HUES48 (cell line): ENCODE data around the gene IGFL1.
"Not testable (repeated sequence)": the region's sequence is repeated elsewhere in the genome, so short reads cannot be mapped to it uniquely, and the experiment has no call there.

Experiments used
- H3K27ac ChIP-seq: one replicate; pipeline ENCODE4 v1.7.0; 2013; ENCODE audit warnings: low read depth, low read length, inconsistent platforms
- H3K27me3 ChIP-seq: 2 replicates; pipeline ENCODE4 v1.6.1; 2013; ENCODE audit warnings: mild to moderate bottlenecking, low read length; ENCODE audit not compliant: control insufficient read depth, insufficient read depth
- H3K36me3 ChIP-seq: 2 replicates; pipeline ENCODE4 v1.6.1; 2013; ENCODE audit warnings: low read length; ENCODE audit not compliant: control insufficient read depth, insufficient read depth
- H3K4me1 ChIP-seq: 2 replicates; pipeline ENCODE4 v1.6.1; 2013; ENCODE audit warnings: mild to moderate bottlenecking, low read length; ENCODE audit not compliant: control insufficient read depth, insufficient read depth
- H3K4me3 ChIP-seq: 2 replicates; pipeline ENCODE4 v1.5.1; 2013; ENCODE audit warnings: mild to moderate bottlenecking, low read depth, low read length
- H3K9ac ChIP-seq: 2 replicates; pipeline ENCODE4 v1.6.1; 2013; ENCODE audit warnings: mild to moderate bottlenecking, low read depth, low read length, moderate library complexity
- H3K9me3 ChIP-seq: 2 replicates; pipeline ENCODE4 v1.6.1; 2013; ENCODE audit warnings: low read length; ENCODE audit not compliant: control insufficient read depth, insufficient read depth

IGFL1 gene

DNA sequence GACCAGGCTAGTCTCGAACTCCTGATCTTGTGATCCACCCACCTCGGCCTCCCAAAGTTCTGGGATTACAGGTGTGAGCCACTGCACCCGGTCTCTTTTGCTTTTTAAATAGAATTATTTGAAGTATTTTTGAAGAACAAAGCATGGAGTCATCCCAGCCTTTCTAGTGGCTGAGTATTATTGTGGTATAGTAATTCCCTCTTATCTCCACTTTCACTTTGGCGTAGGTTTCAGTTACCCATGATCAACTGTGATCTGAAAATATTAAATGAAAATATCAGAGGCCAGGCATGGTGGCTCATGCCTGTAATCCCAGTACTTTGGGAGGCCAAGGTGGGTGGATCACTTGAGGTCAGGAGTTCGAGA, 36.9 kb upstream of the IGFL1 start:
- not testable (repeated sequence) for H3K9ac ChIP-seq, H3K36me3 ChIP-seq, H3K9me3 ChIP-seq, H3K4me3 ChIP-seq, H3K27ac ChIP-seq, H3K4me1 ChIP-seq, H3K27me3 ChIP-seq

- Histone ChIP-seq H3K9me3 (no peaks in the 10 kb centered on the region), H3K4me3 (no peak overlapping the region), H3K27me3 (no peaks in the 10 kb centered on the region), H3K36me3 (no peaks in the 10 kb centered on the region), H3K4me1 (no peaks in the 10 kb centered on the region), H3K27ac (no peak overlapping the region), H3K9ac (no peak overlapping the region)
Measured at GRCh38 chr19:46192992-46193650, 36.4 kb upstream of the IGFL1 start.

GRCh38 chr19:46193678-46194077, 35.9 kb upstream of the IGFL1 start:
- no peaks in the 10 kb centered on the region for H3K27me3 ChIP-seq
- H3K9me3 ChIP-seq: no peaks in the 10 kb centered on the region
- no peaks in the 10 kb centered on the region for H3K4me1 ChIP-seq
- H3K4me3 ChIP-seq: no peak overlapping the region
- H3K9ac ChIP-seq: no peak overlapping the region
- no peak overlapping the region for H3K27ac ChIP-seq
- no peaks in the 10 kb centered on the region for H3K36me3 ChIP-seq

DNA sequence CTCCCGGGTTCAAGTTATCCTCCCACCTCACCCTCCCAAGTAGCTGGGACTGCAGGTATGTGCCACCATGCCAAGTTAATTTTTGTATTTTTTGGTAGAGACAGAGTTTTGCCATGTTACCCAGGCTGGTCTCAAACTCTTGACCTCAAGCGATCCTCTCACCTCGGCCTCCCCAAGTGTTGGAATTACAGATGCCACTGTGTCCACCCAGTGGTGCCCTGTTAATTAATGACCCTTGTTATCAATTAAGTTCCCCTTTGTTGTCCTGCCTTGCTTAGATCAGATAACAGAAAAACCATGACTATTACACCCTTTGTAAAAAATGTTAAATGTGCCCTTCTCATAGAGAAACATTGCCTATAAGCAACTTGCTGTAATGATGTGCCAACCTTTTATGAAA, 34.4 kb upstream of the IGFL1 start:
- Histone ChIP-seq H3K27ac (no peak overlapping the region), H3K9me3 (no peaks in the 10 kb centered on the region), H3K36me3 (no peaks in the 10 kb centered on the region), H3K27me3 (no peaks in the 10 kb centered on the region), H3K4me1 (no peaks in the 10 kb centered on the region), H3K4me3 (no peak overlapping the region), H3K9ac (no peak overlapping the region)

GRCh38 chr19:46195919-46196318, 33.6 kb upstream of the IGFL1 start:
- H3K27ac ChIP-seq: not testable (repeated sequence)

GRCh38 chr19:46196410-46197124, 33.0 kb upstream of the IGFL1 start:
- Histone ChIP-seq H3K27ac (no peak overlapping the region), H3K4me3 (no peak overlapping the region), H3K9me3 (no peaks in the 10 kb centered on the region), H3K27me3 (no peaks in the 10 kb centered on the region), H3K4me1 (no peaks in the 10 kb centered on the region), H3K9ac (no peak overlapping the region), H3K36me3 (no peaks in the 10 kb centered on the region)

More at GRCh38 chr19:46195919-46196318, 33.6 kb upstream of the IGFL1 start:
- H3K9ac ChIP-seq, H3K36me3 ChIP-seq, H3K4me3 ChIP-seq, H3K9me3 ChIP-seq, H3K4me1 ChIP-seq, H3K27me3 ChIP-seq: not testable (repeated sequence)

DNA sequence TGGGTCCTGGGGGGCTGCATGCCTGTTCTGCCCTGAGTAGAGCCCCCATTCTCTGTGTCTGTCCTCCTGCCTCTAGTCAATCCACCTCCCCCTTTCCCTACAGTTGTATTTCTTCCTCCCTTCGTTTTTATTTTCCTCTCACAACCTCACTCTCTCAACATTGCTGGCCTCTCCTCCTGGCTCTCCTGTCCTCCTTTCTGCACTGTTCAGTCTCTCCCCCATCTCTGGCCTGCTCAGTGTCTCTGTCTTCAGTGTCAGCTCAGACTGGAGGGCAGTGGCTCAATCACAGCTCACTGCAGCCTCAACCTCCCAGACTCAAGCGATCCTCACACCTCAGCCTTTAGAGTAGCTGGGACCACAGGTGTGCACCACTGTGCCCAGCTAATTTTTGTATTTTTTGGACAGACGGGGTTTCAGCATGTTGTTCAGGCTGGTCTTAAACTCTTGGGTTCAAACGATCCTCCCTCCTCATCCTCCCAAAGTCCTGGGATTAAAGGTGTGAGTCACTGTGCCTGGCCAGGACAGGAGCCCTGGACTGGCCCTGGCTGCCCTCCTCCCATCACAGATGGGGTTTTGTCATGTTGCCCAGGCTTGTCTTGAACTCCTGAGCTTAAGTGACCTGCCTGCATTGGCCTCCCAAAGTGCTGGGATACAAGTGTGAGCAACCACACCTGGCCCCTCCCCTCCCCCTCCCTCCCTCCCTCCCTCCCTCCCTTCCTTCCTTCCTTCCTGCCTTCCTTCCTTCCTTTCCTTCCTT, 32.0 kb upstream of the IGFL1 start:
- Histone ChIP-seq H3K9ac (no peak overlapping the region), H3K27ac (no peak overlapping the region), H3K36me3 (no peaks in the 10 kb centered on the region), H3K4me3 (no peak overlapping the region), H3K27me3 (no peaks in the 10 kb centered on the region), H3K4me1 (no peaks in the 10 kb centered on the region), H3K9me3 (no peaks in the 10 kb centered on the region)

DNA sequence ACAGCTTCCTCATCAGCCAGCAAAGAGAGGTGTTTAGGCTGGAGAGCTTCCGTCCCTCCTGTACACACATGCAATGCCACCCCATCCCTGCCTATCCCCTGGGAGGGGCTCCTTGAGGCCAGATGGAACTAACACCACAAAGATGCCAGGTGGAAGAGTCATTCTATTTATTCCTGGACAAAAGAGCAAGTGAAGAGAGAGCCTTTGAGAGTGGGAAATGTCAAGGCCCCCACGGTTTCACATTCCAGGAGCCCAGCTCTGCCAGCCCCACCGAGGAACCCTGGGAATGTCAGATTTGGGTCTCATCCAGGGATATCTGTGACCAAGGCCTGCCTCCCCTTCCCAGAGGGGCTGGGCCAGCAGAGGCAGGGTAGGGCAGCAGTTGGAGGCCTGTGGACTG, 30.8 kb upstream of the IGFL1 start:
- no peaks in the 10 kb centered on the region for H3K36me3 ChIP-seq
- no peaks in the 10 kb centered on the region for H3K9me3 ChIP-seq
- no peaks in the 10 kb centered on the region for H3K27me3 ChIP-seq
- no peaks in the 10 kb centered on the region for H3K4me1 ChIP-seq
- H3K4me3 ChIP-seq: no peak overlapping the region
- H3K27ac ChIP-seq: no peak overlapping the region
- no peak overlapping the region for H3K9ac ChIP-seq

DNA sequence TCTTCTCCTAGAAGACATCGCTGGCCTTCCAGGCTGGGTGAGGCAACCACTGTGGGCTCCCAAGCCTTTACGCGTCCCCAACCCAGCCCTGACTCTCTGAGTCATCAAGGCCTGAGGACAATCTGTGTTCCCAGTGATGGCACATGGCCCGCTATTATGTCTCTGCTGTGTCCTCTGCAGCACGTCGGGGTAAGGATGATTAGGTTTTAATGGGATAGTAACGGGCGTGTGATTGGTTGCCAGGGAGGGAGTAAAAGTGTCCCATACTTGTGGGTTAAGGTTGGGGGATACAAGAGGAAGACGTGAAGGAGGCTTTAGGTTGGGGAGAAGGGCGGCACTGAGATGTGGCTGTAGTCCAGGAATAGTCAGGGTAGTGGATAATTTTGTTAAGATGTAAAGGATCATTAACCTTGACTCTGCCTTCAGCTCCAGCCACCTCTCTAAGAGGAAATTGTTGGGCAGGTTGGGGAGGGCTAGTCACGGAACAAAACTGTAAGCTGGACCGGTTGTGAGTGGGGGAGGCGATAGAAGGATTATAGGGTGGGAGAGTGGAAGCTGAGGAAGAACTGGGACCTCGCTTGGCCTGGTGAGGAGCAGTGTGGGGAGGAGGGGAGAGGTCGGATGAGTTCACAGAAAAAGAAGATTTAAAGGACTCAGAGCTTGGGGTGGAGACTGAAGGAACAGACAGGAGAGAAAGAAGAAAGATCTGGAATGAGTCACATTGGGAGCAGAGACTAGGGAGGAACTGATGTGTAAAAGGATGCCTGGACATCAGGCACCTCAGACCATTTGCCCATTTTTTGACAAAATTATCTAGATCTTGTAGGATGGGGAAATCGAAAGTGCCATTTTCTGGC, 27.9 kb upstream of the IGFL1 start:
- H3K9ac ChIP-seq: no peak overlapping the region
- no peaks in the 10 kb centered on the region for H3K36me3 ChIP-seq
- no peaks in the 10 kb centered on the region; the same call in 1 of the 2 replicates for H3K9me3 ChIP-seq
- no peaks in the 10 kb centered on the region for H3K4me1 ChIP-seq
- H3K27ac ChIP-seq: no peak overlapping the region
- no peaks in the 10 kb centered on the region for H3K27me3 ChIP-seq
- no peak overlapping the region for H3K4me3 ChIP-seq

DNA sequence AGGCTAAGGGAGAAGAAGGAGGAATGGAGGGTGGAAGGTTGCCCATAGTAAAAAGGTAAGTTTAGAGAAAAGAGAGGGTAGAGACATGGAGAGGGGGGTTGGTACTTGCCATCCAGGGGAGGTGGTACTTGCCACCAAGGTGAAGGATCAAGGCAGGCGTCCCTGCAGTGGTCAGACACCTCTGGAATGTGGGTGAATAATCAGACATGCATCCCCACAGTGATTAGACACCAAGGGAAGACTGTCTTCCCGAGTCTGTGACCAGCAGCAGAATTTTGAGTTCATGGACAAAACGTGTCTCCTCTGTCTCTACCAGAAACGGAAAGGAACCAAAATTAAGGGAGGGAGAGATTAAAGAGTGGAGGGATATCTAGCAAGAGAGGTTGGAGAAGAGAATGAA, 27.1 kb upstream of the IGFL1 start:
- no peak overlapping the region for H3K27ac ChIP-seq
- no peak overlapping the region for H3K4me3 ChIP-seq
- no peaks in the 10 kb centered on the region for H3K36me3 ChIP-seq
- H3K27me3 ChIP-seq: no peaks in the 10 kb centered on the region
- H3K9me3 ChIP-seq: no peaks in the 10 kb centered on the region; the same call in 1 of the 2 replicates
- no peak overlapping the region for H3K9ac ChIP-seq
- H3K4me1 ChIP-seq: no peaks in the 10 kb centered on the region
